NCI-H1694 (cell line): ENCODE measurements around the gene TMOD3.

Experiments
- DNase-seq: peaks from one replicate; lab custom pipeline; 2025; lab: John Stamatoyannopoulos, UW

The TMOD3 gene

DNA sequence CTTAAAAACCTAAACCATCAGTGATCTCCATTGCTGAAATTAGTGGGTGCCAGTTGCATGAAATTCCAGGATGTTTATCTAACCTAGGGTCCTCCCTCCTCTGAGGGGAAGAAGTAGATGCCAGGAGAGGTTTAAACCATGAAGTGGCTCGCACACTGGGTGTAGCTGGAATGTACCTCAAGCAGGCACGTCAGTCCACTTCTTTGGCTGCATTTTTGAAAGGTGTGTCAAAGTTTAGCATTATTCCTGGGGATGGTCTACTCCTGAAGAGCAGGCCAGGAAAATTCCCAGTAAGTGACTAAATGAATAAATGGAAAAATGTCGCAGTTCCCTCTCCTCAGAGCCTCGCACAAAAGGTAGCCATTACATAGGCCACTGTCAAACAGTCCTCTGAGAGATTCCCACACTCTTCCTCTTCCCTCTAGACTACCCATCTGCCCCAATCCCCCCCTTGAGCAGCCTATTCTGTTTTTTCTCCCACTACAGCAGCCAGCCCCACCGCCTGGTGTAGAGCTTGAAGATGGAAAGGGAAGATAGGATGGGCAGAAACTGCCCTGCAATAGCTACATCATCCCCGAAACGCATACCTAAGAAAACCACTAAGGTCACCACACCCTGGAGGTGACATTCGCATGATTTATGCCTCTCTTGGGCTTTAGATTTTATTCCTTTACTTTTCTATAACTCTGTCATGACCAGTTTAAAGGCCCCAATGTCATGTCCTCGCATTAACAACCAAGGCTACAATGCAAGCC, 655 bp upstream of the TMOD3 start:
- DNase-seq = no peak

DNA sequence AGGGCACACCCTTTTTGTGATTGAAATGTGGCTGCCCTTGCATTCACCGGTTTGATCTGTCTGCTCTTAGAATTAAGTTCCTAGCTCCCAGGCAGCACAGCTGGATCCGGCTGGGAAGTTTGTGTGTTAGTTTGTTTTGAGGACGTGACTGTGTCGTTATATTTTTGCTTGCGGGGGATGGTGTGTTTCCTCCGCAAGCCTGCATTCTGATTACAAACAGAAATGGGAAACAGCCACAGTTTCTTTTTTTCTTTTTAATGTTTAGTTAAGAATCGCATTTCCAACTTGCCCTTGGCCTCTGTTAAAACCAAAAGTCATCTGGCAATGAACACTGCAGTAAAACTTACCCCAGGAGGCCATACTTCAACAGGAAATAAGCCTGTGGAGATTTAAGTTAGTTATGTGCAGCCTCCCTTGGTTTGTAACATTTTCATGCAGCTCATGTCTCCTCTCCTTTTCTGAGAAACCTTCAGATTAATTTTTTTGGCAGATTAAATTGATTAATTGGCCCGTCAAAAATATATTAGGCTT, 888 bp downstream of the TMOD3 start:
- DNase-seq = no peak

DNA sequence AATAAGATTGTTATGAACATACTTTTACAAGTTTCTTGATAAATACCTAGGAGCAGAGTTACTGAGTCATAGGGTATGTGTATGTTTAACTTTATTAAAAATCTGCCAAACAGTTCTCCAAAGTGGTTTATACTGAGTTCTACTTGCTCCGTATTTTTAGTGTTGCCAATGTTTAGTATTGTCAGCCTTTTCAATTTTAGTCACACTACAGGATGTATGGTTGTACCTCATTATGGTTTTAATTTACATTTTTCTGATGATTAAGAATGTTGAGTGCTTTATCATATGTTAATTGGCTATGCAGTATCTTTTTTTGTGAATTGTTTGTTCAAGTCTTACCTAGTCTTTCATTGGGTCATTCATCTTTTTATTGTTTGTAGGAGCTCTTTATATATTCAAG, 4.3 kb downstream of the TMOD3 start:
- no peak for DNase-seq

DNA sequence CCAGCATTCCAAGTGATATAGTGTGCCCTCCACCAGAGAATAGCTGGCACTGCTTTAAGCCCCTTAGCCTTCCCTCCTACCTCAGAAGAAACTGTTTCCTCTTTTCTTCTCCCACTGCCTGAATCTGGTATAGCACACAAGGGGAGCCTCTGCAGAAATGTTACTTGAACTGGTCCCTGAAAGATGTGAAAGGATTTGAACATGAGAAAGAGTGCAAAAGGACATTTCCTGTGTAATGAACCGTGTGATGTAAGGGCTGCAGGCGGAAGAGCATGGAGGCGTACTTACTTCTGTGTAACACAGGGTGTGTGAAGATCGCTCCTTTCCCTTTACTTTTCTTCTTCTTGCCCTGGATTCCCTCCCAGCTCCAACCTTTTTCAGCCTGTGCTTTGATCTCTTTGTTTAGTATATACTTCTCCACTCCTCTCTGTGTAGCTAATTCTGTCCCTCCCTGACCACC, 8.4 kb downstream of the TMOD3 start:
- DNase-seq = no peak

DNA sequence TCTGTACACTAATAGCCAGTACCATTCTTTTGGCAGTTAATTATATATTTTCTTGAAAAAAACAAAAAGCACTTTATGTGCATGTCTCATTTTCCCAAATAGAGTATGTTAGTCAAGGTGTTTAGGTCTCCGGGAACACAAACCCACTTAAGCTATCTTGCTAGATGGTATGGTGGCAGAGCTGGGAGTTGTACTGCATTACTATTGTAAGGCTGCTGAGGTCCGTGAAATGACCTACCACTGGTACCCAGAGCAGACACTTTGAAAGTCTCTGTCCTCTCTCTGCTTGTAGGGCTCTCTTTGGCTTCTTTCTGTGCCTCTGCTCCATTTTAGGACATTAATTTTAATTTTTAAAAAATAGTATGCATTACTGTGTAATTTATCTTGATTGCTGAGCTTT, 8.8 kb downstream of the TMOD3 start:
- no peak for DNase-seq

DNA sequence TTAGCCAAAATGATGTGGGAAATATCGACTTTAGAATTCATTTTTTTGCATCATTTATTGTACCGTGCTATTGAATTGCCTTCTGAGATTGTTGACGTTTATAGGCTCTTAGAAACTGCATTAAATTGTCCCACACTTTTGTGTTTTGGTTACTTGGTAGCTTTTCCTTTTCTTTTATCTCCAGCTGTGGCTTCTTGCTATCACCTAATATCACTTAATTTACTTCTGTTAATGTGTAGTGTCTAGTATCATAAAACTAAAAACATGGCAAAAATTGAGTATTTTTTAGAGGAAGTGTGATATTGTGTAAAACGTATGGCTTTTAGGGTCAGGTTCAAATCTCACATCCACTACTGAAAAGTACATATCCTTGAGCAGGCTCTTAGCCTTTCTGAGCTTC, 11.2 kb downstream of the TMOD3 start:
- no peak for DNase-seq

DNA sequence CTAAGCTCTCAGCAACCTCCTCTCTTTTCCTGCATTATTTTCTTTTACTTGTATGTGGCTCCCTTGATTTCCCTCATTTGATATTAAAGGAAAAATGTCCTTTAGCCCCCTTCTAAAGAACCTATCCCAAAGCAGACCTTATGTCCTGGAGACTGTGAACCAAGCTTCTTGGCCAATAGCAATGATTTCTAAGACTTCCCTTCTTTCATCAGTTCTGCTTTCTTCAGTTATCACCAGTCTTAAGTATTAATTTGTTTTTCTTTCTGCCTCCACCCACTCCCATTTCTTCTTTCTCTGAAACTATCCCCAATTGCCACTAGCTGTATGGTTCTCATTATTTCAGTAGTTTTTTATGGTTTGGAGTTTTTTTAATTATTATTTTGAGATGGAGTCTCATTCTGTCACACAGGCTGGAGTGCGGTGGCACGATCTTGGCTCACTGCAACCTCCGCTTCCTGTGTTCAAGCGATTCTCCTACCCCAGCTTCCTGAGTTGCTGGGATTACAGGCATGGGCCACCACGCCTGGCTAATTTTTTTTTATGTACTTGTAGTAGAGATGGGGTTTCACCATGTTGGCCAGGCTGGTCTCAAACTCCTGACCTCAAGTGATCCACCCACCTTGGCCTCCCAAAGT, 12.1 kb downstream of the TMOD3 start:
- no peak for DNase-seq

DNA sequence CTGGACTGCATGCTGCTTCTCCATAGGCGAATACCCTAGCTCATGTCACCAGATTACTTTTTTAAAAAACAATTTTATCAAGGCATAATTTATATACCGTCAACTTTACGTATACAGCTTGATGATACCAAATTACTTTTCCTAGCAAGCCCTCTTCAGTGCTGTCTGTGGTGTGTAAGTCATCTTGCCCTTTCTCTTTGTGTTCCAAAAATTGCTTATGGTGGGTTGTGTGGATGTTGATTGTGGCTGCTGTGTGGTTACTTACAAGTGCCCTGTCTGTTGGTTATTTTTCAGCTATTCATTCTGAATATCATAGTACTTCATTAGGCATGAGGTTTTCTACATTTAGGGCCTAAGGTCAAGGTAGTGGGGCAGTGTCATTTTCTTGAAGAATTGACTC, 12.8 kb downstream of the TMOD3 start:
- DNase-seq = no peak

DNA sequence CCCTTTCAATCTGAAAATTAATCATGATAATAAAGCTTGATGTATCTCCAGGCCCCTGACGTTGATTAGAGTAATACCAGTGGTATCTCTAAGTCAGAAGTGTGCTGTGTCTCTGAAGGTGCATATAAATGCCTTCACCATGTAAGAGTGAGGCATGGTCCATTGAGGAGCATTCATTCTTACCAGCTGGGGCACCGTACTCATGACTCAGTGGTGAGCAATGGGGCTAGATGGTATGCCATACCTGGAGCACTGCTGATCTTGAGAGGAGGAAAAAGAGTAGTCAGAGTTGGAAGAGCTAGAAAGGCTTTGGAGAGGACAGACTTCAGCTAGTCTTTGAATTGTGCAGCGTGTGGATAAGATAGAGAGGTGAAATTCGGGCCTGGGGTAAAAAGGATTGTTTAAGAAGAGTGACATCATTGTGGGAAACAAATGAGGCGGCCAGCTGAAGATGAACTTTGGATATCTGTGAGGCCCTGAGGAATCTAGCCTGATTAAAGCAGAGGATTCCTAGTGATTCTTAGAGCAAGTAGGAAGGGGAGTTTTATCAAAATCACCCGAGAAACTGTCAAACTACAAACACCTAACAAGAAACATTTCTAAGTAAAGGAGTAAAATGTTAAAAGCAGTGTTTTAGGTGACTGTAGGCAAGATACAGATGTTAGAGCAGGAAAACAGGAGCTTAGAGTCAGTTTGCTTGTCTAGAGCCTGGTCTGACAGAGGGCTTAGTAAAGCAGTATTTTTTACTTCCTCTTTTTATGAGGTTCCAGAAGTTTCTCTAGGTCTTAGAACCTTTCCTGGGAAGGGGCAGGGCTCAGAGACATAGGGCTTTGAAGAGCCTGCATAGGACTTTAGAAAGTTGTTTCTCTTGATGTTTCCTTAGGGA, 13.6 kb downstream of the TMOD3 start:
- no peak for DNase-seq

DNA sequence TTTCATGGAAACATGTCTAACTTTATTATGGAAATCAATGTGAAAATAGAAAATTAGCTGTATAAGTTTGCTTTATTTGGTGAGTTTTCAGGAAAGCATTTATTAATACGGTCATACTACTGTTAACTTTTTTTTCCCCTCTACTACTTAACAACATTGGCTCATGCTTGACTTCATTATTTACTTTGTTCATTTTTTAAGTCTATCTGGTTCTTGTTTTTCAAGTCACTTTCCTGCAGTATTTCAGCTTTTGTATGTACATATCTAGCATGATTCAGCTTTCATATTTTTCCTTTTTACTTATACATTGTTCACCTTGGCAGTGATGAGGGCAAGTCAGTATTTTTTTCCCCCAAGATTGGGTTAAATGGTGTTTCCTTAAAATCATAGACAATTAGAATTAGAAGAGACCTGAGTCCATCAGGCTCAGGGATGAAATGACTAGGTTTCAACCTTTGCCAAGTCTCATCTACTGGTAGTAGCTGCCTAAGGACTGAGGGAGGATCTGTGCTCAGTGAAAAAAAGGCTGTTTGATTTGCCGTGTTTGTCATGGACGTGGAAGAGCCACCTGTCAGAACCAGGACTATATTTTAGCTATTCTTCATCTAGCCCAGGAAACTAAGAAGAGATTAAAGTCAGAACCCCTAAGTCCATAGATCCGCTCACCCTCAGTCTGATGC, 15.4 kb downstream of the TMOD3 start:
- DNase-seq = no peak

DNA sequence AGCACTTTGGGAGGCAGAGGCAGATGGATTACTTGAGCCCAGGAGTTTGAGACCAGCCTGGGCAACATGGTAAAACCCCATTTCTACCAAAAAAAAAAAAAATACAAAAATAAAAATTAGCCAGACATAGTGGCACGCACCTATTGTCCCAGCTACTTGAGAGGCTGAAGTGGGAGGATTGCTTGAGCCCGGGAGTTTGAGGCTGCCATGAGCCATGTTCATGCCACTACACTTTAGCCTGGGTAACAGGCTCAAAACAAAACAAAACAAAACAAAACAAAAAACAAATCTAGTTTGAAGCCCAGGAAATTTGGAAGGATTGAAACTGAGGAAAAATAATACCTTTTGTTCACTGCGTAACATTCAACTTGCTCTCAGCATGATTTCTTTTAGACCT, 16.6 kb downstream of the TMOD3 start:
- no peak for DNase-seq

DNA sequence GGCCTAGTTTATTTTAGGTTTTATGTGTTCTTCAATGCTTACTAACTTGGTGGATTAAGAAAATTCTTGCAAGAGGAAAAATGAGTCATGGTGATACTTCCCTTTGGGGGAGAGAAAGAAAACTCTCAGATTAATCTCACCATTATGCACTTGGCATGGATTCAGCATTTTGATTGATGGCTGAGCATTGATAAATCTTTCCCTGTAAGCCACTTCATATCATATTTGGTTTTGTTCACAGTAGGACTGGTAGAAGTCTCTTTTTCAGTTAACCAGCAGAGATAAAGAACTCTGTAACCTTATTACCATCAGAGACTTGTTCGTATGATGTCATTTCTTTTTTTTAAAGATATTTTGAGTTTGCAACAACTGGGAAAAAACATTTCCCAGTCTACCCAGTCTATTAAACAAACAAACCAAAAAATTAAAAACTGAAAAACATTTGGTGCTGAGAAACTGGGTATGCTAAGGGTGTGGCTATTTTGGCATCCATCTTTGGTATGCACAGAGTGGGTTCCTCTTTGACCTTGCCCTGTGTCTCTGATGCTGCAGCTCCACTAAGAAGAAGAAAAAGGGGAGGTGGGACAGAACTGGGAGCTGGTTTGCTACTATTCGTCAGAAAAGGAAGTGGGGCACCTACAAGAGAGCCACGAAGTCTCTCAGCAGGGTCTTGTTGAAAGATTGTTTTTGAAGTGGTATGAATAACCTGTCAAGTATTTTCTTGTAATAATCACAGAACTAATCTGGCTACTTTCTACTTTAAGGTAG, 17.2 kb downstream of the TMOD3 start:
- DNase-seq = no peak

DNA sequence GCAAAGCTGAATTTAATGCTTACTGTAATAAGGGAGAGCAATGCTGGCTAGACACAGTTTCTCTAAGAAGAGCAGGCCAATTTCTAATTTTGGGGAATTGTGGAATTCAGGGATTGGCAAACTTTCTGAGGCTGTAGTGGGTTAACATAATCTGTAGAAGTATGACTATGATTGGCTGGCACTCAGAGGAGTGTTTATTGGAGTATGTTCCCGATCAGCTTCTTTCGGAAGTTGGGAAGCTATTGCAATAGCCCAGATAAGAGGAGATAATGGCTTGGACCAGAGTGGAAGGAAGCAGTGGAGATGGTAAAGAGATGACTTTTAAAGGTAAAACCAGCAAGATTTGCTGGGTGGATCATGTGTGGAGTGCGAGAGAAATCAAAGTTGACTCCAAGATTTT, 19.4 kb downstream of the TMOD3 start:
- DNase-seq = no peak

DNA sequence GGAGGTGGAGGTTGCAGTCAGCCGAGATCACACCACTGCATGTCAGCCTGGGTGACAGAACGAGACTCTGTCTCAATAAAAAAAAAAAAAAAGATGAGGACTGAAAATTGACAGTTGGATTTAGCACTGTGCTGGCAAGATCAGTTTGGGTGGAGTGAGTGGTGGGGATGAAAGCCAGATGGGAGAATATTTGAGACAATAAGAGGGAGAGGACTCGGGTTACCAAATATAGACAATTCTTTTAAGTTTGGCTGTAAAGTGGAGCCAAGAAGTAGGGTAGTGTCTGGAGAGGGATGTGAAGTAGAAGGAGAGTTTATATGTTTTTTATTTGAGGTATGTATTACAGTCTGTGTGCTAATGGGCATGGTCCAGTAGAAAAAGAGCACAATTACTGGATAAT, 20.4 kb downstream of the TMOD3 start:
- DNase-seq = no peak

DNA sequence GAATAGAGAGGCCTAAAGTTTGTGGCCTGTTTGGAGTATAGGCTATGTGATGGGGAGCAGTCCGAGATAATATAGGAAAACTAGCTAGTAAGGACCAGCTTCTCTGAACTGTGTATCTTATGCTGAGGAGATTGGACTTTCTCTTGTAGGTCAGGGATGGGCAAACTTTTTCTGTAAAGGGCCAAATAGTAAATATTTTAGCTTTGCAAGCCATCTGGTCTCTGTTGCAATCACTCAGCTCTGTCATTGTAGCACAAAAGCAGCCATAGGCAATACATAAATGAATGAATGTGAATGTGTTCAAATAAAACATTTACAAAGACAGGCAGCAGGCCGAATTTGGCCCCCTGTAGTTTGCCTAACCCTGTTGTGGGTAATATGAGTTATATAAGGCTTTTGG, 24.5 kb downstream of the TMOD3 start:
- no peak for DNase-seq

DNA sequence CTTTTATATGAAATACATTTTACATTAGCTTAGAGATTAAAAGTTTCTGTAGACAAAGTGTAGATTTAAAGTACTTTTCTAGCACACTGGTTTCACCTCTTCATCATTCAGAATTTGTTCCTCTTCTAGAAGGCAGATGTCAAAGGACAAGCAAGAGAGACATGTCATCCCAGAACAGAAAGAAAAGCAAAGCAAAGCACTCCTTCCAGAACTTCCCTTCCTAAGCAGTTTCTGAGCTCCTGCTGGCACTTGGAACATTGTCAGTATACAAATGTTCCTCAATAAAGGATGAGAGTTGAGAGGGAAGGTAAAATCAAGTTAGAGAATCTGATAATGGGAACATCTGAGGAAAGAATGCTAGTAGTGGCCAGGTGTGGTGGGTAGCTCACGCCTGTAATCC, 26.2 kb downstream of the TMOD3 start:
- DNase-seq = no peak

DNA sequence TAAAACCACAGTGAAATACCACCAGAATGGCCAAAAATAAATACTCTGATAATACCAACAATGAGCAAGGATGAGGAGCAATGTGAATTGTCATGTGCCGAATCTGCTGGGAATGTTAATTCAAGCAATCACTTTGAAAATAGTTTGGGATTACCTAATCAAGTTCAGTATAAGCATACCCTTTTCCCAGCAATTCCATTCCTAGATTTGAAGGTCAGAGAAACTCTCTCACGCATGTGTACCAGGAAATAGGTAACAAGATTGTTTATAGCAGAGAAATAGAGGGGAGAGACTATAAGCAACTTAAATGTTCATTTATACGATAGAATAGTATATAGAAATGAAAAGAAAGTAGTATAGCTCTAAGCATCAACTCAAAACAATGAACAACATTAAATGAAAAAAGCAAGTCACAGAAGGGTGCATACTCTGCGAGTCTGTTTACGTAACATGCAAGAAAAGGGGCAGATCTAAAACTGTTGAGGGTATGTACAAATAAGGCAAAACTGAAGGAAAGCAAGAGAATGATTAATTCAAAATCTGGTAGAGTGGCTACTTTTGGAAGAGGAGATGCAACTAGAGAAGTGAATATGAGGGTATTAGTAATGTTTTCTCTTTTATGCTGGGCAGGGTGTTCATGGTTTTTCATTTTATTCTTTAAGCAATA, 27.4 kb downstream of the TMOD3 start:
- no peak for DNase-seq

DNA sequence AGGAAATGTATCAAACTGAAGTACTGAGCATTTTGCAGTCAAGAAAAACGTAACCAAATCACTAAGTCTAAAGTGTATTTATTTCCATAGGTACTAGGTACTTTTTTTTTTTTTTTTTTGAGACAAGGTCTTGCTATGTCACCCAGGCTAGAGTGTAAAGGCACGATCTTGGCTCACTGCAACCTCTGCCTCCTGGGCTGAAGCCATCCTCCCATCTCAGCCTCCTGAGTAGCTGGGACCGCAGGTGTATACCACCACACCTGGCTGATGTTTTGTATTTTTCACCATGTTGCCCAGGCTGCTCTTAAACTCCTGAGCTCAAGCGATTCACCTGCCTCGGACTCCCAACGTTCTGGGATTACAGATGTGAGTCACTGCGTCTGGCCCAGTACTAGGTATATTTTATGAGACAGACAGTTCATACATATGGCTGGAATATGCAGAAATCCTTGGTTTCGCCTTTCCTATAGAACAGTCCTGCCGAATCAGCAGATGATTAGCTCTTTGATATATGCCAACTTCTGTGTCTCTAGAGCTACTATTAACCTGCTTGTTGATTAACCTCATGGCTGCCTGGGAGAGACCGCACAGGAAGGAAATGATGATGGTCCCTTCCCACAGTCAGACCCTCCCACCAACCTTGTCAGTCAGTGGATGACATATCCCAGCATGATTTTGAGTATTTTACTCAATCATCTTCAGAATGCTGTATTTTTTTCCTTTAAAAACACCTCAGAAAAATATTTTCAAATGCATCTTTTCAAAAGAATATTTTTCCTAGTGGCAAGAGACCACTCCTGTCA, 32.3 kb downstream of the TMOD3 start:
- no peak for DNase-seq

DNA sequence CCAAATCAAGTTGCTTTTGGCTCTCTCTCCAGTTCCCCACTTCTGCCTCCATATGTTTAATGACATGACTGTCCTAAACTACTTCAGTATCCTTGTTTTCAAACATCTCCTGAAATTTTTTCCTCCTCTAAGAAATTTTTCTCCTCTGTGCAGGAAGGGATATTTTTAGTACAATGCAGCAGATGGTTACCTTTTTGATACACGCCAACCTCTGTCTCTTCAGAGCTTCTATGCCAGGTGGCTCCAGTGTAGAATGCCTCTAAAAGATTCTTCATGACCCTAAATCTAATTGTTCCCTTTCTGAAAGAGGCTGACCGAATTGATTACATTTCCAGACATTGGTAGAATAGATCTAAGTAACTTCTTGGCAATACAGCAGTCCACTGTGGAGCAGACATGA, 33.7 kb downstream of the TMOD3 start:
- no peak for DNase-seq
